Fibroblast of lung (primary cell): ENCODE data around the gene TMEM38B.

Experiments
- CTCF ChIP-seq, 2 donors: IDR thresholded peaks in 1 of 2; conservative IDR thresholded peaks in 1 of 2; 1 replicate in 1 of 2; 2 replicates in 1 of 2; pipeline ENCODE4 v1.5.1; 2011 to 2012; ENCODE audit warnings: low read length in 2 of 2, control low read depth in 1 of 2, inconsistent platforms in 1 of 2, low read depth in 1 of 2, mild to moderate bottlenecking in 1 of 2
- EZH2 ChIP-seq: IDR thresholded peaks from 2 replicates; pipeline ENCODE4 v1.5.1; 2012; ENCODE audit warnings: low read length, control low read depth, mild to moderate bottlenecking; ENCODE audit errors: missing control alignments

DNA sequence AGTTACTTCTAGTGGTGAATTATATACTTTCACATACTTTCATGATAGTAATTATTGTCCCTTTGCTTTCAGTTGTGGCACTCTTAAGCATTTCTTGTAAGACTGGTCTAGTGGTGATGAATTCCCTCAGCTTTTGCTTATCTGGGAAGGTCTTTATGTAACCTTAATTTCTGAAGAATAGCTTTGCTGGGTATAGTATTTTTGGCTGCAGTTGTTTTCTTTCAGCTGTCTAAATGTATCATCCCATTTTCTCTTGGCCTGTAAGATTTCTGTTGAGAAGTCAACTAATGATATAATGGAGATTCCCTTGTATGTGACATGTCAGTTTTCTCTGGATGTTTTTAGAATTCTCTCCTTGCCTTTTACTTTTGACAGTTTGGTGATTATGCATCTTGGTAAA, 41.0 kb downstream of the TMEM38B start:
- TF ChIP-seq EZH2 = no peak
- TF ChIP-seq CTCF (conservative IDR thresholded peaks at IDR 0.05 in 1 of 2, IDR thresholded peaks at IDR 0.05 in 1 of 2; ENCODE audit: low read depth in 1 of 2, low read length in 2 of 2) = no peak
